NCI-H2029 treated with DMSO at 0.1 percent for 48 hours (cell line): ENCODE data around the gene SULT1A3.
"Not testable (repeated sequence)": the region's sequence is repeated elsewhere in the genome, so short reads cannot be mapped to it uniquely, and the experiment has no call there.

Experiments
- DNase-seq: peaks from one replicate; lab custom pipeline; 2025; lab: John Stamatoyannopoulos, UW

Gene SULT1A3

DNA sequence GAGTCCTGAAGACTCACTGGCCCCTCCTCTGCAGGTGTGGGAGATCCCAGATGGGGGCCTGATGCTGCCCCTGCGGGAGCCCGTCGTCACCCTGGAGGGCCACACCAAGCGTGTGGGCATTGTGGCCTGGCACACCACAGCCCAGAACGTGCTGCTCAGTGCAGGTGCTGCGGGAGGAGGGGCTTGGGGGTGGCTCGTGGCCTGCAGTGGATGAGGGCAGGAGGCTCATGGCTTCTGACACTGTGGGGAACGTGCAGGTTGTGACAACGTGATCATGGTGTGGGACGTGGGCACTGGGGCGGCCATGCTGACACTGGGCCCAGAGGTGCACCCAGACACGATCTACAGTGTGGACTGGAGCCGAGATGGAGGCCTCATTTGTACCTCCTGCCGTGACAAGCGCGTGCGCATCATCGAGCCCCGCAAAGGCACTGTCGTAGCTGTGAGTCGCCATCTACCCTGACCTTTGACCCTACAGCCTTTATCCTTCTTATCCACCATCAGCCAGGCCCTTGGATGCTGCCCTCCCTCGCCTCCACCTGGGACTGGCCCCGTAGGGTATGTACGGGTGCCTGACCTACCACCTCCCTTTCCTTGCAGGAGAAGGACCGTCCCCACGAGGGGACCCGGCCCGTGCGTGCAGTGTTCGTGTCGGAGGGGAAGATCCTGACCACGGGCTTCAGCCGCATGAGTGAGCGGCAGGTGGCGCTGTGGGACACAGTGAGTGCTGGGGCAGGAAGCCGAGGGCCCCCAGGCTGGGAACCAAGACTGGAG lies 12.1 kb upstream of the SULT1A3 start:
- DNase-seq: no peak

DNA sequence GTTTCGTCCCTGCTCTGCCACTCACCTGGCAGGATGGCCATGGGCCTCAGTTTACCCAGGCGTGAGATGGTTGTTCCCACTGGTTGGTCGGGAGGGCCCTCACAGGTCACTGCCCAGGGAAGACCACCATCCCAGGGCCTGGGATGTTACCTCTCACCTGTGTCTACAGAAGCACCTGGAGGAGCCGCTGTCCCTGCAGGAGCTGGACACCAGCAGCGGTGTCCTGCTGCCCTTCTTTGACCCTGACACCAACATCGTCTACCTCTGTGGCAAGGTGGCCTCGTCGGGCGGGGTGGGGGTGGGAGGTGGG lies 11.5 kb upstream of the SULT1A3 start:
- DNase-seq: no peak

DNA sequence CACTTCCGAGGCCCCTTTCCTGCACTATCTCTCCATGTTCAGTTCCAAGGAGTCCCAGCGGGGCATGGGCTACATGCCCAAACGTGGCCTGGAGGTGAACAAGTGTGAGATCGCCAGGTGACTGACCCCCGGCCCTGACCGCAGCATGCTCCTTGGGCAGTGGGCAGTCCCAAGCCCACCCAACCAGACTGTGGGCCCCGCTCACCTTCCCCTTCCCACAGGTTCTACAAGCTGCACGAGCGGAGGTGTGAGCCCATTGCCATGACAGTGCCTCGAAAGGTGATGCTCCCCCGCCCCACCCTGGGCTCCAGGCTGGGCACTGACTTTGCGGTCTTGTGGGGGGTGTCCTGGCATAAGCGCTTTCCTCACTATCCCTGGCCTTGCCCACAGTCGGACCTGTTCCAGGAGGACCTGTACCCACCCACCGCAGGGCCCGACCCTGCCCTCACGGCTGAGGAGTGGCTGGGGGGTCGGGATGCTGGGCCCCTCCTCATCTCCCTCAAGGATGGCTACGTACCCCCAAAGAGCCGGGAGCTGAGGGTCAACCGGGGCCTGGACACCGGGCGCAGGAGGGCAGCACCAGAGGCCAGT lies 11.0 kb upstream of the SULT1A3 start:
- DNase-seq: no peak

DNA sequence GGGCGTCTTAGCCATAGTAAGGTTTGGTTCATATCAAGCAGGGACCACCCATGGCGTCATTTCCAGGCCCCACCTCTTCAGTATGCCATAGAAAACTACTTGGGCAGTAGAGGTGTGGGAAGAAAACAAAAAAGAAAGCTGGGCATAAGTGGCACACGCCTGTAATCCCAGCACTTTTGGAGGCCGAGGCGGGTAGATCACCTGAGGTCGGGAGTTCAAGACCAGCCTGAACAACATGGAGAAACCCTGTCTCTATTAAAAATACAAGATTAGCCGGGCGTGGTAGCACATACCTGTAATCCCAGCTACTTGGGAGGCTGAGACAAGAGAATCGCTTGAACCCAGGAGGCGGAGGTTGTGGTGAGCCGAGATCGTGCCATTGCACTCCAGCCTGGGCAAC lies 7.9 kb upstream of the SULT1A3 start:
- not testable (repeated sequence) for DNase-seq

DNA sequence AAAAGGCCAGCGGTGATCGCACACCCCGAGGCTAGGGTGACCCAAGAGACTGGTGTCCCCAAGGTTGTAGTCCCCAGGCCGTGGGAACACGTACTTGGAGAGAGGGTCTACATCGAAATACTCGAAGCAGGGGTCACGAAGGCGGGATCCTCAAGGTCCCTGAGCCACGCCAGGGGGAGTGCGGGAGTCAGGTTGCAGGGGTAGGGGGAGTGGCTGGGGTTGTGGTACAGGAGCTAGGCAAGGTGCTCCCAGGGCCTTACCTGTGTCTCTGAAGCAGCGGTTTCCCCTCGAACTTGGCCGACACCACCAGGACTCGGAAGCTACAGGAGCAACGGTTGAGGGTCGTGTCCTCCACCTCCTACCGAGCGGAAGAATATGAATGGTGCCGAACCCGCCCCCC lies 6.0 kb upstream of the SULT1A3 start:
- DNase-seq: not testable (repeated sequence)

DNA sequence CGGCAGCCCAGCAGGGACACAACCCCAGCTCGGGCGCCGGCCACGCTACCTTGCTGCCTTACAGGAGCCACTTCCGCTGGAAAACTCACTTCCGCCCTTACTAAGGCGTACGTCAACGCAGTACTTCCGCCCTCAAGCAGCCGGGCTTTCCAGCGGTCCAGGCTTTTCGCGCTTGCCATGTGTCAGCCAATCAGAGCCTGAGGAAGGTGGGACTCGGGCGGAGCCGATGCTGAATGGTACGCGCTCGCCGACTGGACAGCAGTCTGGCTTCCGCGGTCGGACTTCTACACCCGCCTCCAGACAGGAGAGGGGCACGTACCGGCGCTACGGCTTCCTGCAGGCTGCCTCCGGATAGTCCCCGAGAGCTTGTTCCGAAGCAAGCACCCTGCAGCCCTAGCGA lies 5.4 kb upstream of the SULT1A3 start, which contains the start of the genes BOLA2B and SLX1A:
TSS of gene BOLA2B (minus strand) at position 52 of the 400 bp plus-strand sequence. CDS start 71 bp downstream, outside the sequence.
TSS of gene SLX1A (plus strand) at position 261 of the 400 bp plus-strand sequence. CDS start 210 bp downstream, outside the sequence.
- not testable (repeated sequence) for DNase-seq

DNA sequence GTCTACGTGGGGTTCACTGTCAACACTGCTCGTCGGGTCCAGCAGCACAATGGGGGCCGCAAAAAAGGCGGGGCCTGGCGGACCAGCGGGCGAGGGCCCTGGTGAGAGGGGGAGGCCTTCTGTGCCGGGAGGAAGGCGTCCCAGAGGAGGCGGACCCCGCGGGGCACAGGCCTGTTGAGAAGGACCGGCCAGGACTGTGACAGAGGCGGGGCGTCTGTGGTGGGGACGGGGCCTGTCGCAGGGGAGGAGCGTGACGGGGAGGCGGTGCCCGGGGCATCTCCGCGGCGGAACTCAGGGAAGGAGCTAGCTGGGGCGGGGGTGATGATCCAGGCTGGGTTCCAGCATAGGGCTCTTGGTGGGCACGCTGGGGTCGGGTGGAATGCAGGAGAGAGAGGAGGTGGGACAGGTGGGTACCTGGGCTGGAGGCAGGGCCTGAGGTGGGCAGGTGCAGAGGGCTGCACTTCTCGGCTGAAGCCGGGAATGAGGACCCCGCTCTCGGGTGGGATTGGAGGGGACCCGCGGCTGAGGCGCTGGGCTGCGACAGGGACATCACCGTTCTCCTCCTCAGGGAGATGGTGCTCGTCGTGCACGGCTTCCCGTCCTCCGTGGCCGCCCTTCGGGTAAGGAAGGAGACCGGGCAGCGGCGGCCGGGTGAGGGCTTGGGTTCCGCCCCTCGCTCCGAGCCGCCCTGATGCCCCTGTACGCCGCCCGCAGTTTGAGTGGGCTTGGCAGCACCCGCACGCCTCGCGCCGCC lies 4.7 kb upstream of the SULT1A3 start:
- not testable (repeated sequence) for DNase-seq

DNA sequence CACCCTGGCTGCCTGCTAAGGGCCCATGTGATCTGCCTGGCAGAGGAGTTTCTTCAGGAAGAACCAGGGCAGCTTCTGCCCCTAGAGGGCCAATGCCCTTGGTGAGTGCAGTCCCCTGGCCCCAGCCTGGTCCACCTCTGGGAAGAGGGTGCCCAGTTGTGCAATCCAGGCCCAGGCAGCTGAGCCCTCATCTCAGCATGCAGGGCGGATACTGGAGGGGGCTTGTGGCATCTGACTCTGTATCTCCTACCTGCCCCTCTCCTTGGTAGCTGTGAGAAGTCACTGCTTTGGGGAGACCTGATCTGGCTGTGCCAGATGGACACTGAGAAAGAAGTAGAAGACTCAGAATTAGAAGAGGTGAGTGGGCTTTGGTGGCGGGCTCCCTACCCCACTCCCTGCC lies 2.1 kb upstream of the SULT1A3 start:
- not testable (repeated sequence) for DNase-seq

DNA sequence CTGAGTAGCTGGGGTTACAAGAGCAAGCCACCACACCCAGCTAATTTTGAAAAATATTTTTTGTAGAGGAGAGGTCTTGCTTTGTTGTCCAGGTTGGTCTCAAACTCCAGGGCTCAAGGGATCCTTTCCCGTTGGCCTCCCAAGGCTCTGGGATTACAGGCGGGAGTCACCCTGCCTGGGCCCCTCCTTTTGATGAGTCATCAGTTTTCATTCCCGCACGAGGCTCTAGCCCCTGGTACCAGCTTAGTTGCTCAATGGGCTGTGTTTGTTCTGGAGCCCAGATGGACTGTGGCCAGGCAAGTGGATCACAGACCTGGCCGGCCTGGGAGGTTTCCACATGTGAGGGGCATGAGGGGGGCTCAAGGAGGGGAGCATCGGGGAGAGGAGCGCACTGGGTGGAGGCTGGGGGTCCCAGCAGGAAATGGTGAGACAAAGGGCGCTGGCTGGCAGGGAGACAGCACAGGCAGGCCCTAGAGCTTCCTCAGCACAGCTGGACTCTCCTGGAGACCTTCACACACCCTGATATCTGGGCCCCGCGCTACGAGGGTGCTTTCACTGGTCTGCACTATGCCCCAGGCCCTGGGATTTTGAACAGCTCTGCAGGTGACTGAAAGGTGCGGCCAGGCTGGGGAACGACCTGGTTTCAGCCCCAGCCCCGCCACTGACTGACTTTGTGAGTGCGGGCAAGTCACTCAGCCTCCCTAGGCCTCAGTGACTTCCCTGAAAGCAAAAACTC lies 721 bp downstream of the SULT1A3 start:
- DNase-seq: not testable (repeated sequence)

DNA sequence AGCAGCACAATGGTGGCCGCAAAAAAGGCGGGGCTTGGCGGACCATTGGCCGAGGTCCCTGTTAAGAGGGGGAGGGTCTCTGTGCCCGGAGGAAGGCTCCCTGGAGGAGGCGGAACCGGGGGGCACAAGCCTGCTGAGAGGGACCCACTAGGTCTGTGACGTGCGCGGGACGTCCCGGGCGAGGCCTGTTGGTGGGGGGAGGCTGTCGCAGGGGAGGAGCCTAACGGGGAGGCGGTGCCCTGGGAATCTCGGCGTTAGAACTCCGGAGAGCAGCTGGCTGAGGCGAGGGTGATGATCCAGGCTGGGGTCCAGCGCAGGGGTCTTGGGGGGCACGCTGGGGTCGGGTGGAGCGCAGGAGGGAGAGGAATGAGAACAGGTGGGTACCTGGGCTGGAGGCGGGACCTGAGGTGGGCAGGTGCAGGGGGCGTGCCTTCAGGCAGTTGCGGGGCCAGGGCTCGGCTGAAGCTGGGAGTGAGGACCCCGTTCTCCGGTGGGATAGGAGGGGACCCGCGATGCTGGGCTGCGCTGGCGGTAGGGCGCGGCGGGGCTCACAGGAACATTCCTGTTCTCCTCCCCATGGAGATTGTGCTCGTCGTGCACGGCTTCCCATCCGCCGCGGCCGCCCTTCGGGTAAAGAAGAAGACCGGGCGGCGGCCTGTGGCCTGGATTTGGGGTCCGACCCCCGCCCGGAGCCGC lies 6.6 kb downstream of the SULT1A3 start:
- DNase-seq: not testable (repeated sequence)

DNA sequence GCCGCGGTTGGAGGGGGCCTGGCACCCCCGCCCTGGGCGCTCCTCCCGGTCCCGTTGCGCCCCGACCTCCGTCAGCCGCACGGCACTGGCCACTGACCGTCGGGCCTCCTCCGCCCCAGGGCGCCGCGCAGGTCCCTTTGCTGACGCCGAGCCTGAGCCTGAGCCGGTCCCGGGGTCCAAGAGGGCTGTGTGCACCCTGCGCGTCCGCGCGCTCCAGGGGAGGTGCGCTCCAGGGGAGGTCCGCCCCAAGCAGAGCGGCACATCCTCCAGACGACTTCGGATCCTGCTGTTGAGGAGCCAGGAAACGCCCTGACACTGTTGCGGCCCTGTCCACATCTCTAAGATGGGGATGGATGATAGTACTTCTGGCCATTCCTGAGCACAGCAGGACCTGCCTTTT lies 7.2 kb downstream of the SULT1A3 start:
- DNase-seq: not testable (repeated sequence)

DNA sequence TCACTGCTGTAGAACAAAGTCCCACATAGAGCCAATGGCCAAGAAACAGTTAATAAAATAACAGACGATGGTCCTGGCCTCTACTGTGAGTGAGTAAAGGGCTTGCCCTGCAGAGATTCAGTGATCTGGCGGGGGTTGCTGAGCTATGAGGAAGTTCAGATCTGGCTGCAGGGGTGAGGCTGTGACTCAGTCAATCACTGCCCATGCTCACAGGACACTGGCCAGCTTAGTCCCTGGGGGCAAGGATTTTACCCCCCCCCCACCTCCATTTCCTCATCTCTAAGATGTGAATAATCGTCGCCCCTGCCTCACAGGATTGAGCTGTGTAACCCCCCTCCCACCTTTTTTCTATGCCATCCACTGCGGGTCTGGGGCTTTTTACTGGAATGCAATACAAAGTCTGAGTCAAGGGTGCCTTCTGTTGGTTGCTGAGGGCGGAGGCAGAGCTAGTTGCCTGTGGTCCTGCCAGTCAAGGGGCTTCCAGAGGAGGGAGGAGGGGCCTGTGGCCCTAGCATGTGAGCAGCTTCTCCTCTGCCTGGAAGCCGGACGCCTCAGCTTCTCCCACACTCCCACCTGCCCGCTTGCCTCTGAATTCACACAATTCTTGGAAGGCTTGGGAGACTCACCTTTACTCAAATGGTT lies 8.1 kb downstream of the SULT1A3 start:
- not testable (repeated sequence) for DNase-seq

DNA sequence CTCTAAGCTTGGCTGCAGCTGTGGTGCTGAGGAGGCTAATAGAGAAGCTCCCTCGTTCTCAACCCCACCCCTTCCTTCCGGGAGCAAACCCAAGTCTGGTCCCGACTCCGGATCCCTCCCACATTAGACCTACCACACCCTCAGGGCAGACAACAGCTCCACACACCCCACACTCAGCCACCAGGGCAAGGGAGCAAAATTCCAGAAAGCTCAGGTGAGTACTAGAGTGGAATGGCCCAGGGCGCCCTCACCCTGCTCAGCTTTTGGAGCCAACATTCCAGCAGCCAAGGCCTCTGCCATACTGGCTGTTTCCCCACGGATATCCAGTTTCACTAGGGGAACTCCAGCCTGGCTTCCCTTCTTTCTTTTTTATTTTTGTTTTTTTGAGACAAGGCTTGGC lies 10.0 kb downstream of the SULT1A3 start:
- not testable (repeated sequence) for DNase-seq

DNA sequence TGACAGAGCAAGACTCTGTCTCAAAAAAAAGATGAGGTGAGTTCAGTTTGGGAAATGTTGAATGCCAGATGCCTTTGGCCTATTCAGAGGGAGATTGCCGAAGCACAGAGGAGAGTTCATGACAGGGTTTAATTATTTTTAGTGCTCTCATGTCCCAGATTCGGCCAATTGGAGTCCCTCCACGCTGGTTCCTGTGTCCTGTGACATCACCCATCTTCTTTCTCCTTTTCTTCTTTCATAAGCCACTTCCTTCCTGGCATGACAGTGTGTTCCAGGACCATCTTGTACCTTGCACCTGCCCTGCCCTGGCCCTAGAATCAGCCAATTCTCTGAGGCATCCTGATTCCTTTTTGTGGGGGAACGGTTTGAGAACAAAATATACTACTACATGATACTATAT lies 12.4 kb downstream of the SULT1A3 start:
- DNase-seq: not testable (repeated sequence)

DNA sequence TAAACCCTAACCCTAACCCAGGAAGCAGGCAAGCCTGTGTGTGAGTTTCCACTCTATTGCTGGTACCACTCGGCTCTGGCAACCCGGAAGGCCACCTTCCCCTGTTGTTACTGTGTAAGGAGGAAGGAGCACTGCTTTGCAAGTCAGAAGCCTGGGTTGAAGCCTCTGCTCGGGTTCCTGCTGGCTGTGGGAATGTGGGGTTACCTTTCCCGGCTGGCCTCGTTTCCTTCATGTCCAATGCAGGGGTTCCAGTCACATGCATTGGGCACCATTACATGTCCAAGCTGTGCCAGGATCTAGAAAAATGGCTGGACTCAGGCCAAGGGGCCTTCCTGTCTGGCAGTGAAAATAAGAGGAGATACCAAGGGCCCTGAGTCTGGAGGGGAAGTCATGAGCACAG lies 18.0 kb downstream of the SULT1A3 start:
- not testable (repeated sequence) for DNase-seq

DNA sequence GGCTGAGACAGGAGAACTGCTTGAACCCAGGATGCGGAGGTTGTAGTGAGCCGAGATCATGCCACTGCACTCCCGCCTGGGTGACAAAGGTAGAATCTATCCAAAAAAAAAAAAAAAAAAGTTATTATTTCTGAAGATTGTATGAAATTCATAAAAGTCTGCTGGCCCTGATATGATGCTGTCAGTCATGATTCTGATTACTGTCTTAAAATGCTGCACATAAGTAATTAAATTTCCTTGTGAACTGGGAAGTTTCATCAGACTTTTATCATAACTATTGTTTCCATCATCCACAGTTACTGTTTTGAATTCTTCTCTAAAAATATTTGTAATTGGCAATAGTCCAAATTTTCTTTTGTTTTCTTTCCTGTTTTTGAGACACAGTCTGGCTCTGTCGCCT lies 49.3 kb downstream of the SULT1A3 start, which contains the start of gene NPIPB13:
TSS of gene NPIPB13 (minus strand) at position 101 of the 400 bp plus-strand sequence. CDS start 2,906 bp downstream, outside the sequence.
- not testable (repeated sequence) for DNase-seq
